GM19239 (cell line): ENCODE measurements around the gene TRPC4AP.

Source experiments
- DNase-seq: peaks from one replicate; pipeline ENCODE4 v3.0.0; 2011; ENCODE audit warnings: low spot score; ENCODE audit not compliant: insufficient read length
- FAIRE-seq: peaks from 2 replicates; lab custom pipeline; 2011; peaks lifted over from hg19 to GRCh38; lab: Jason Lieb, UNC

The TRPC4AP gene

GRCh38 chr20:34978092-34978744 is 114.4 kb downstream of the TRPC4AP start:
- FAIRE-seq (no peak), DNase-seq (no peak)

GRCh38 chr20:34977365-34978091 is 115.1 kb downstream of the TRPC4AP start:
- FAIRE-seq (no peak), DNase-seq (no peak)

DNA sequence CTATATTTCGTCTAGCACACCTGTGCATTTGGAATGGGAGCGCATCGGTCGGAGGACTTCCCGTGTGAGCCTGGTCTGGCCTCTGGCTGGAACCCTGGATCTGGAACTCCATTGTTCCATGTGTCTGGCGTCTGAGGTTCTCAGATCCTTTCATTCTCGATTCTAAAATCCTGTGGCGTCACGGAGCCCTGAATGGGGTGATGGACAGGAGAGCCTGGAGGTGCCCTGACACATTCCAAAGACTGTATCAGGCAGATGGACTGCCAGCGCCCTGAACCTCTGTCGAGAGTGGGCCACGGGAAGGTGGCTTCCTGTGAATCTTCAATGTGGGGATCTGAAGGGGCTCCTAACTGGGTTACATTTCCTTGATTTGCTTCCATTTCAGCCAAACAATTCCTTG is 116.3 kb downstream of the TRPC4AP start:
- DNase-seq: no peak
- FAIRE-seq: no peak

DNA sequence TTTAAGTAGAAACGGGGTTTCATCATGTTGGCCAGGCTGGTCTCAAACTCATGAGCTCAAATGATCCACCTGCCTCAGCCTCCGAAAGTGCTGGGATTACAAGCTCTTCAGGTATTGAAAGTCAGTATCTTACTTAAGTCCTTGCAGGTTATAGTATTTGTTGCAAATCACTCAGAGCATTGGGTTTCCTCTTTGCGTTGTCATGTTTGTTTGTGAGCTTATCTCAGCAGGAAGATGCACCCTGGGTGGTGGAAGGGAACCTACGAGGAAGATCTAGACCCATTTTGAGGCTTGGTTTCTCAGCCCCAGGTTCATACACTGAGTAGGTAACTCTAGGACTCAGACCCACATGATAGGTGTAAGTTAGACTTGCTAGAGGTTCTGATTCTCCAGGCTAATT is 118.4 kb downstream of the TRPC4AP start:
- FAIRE-seq (no peak), DNase-seq (no peak)

- no peak for DNase-seq
- no peak for FAIRE-seq
Observed at GRCh38 chr20:34971561-34972235, 120.9 kb downstream of the TRPC4AP start.

GRCh38 chr20:34970846-34971560 is 121.6 kb downstream of the TRPC4AP start:
- DNase-seq: no peak
- FAIRE-seq: no peak

DNA sequence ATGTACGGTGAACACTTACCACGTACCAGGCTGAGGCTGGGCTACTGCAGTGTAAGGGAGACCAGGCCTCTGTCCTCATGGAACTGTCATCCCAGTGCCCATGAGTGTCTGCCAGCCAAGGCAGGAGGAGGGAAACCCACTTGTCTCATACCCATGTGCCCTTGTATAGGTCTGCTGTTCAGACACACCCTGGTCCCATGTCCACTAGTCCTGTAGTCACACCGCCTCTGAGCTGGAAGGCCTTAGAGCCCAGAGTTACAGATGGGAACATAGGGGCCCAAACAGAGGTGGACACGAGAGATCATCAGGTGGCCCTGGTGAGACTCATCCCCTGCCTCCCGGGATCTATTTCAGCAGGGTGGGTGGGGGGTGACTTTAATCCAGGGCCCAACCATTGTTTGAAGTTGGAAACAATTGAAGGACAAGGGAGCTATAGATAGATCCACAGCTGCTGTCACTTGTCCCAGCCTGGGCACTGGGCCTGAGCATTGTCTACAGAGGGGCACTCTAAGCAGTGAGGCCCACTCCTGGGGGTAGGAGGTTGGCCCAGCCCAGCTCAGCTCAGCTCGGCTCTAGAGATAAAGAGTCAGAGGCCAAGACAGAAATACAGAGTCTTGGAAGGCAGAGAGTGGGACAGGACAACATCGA is 122.3 kb downstream of the TRPC4AP start:
- FAIRE-seq: no peak
- no peak for DNase-seq

- FAIRE-seq: no peak
Observed at GRCh38 chr20:34968042-34968775, 124.4 kb downstream of the TRPC4AP start.

DNA sequence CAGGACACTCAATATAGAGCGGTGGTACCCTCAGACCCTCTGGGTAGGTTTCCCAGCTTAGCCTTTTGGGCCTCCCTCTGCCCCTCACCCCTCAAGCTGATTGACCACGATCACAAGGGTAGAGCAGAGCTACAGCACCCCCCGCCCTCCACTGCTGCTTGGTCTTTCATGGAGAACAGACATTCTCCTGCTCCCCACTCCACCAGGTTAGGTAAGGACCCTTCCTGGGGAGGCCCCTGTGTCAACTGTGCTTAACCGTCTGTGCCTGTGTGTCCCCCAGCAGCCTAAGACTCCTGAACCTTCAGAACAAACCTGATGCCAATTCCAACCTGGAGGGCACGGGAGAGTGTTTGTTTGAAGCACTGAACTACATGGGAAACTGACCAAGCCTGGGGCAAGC is 125.2 kb downstream of the TRPC4AP start:
- DNase-seq: no peak
- no peak for FAIRE-seq

More at GRCh38 chr20:34968042-34968775, 124.4 kb downstream of the TRPC4AP start:
- no peak for DNase-seq

DNA sequence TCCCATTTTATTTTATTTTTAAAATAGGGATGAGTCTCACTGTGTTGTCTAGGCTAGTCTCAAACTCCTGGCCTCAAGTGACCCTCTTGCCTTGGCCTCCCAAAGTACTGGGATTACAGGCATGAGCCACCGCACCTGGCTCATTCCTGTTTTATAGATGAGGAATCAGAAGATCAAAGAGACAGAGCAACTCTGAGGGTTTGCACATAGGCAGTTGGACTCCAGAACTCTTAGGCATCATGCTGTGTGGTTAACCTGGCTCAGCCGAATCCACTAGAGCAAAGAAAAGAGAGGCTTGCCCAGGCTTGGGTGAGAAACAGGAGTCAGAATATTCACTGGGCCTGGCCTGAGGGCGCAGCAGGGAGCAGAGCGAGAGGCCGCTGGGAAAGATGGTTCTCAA is 127.6 kb downstream of the TRPC4AP start:
- FAIRE-seq: no peak
- DNase-seq: no peak

DNA sequence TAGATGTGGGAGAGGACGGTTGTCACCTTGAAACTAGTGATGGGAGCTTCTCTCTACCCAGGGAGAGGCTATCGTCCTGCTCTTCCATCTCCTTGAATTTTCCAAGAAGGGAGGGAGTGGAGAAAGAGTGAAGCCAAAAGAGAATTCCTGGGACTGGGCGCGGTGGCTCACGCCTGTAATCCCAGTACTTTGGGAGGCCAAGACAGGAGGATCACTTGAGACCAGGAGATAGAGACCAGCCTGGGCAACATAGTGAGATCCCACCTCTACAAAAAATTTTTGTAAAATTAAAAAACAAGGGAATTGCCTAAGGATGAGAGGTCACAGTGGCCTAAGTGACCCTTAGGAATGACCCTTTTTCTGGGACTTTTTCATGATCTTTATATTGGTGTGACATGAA is 128.1 kb downstream of the TRPC4AP start:
- FAIRE-seq (no peak), DNase-seq (no peak)

DNA sequence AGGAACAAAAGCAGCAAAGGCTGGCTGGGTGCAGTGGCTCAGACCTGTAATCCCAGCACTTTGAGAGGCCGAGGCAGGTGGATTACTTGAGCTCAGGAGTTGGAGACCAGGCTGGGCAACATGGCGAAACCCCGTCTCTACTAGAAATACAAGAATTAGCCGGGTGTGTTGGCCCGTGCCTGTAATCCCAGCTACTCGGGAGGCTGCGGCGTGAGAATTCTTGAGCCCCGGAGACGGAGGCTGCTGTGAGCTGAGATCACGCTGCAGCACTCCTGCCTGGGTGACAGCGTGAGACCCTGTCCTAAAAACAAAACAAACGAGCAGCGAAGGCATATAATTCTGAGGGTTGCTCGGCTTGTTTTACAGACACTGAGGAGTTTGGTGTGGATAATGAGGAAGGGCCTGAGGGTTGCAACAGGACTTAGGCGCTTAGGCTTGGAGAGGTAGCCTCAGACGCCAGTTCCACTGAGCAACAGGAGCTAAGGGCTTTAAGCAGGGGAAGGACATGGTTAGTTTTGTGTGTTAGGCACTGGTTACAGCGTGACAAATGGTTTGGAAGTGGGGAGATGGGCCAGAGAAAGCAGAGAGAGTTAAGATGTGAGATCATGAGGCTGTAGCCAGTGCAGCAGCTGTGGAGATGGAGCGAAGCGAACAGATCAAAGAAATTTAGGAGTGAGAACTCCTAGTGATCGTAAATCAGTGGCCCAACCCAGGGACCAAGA is 135.7 kb downstream of the TRPC4AP start:
- no peak for DNase-seq
- FAIRE-seq: no peak

DNA sequence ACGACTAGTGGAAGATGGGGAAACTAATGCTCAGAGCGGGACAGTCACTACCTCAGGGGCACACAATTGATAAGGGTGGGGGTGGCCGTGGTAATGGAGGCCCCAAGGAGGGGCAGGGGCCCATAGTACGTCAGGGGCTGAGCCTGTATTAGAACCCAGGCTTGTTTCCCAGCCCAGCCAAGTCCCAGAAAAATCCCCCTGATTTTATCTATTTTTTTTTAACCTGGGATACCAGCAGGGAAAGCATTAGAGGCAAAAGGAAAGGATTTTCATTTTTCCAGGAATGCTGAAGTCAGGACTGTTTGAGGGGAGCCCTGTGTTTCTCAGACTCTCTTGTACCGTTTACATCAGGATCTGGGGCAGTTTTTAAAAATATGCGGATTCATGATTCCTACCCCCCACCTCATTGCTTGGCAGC is 136.6 kb downstream of the TRPC4AP start:
- no peak for FAIRE-seq
- DNase-seq: no peak

DNA sequence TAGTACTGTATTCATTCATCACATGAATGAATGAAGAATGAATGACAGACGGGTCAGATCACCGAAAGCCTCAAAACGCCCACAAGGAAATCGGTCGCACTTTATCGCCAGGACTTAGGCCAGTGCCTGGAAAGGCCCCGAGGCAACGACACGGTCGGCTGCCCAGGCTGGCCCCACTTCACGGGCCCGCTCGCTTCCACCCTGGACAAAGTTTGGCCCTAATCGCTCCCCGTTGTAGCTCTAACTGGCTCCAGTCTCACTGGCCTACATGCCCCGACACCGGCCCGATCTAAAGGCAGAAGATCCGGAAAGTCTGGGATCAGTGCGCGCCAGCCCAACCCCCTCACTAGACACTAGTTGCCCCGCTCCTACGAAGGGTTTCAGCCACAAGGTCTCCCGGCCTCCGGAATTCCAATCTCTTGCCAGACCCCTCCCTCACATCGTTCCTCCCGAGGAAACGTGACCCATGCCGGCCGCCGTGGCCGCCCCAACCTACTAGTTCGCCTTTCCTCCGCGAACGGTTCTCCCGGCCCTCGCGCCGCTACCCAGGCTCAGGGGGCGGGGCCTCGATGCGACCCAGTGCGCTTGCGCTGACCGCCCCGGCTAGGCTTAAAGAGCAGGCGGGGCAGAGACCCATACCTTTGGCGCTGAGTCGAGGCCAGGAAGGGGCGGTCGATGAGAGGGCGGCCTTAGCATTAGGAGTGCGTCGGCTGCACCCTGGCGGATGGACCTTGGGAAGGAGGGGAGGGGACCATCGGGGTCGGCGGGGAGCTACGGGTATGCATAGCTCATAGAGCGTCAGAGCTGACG is 137.2 kb downstream of the TRPC4AP start, which contains the start of the genes GSS and MYH7B:
Gene GSS, minus strand, starts transcription at position 576 of the 810 bp plus-strand sequence. CDS start 3,954 bp downstream, outside the sequence.
Gene MYH7B, plus strand, starts transcription at position 638 of the 810 bp plus-strand sequence. CDS start 22,138 bp downstream, outside the sequence.
- DNase-seq (peak; percentile 91), FAIRE-seq (peak; percentile 84)

- no peak for DNase-seq
- no peak for FAIRE-seq
Observed at GRCh38 chr20:34954904-34955230, 137.7 kb downstream of the TRPC4AP start.

GRCh38 chr20:34953960-34954359 is 138.6 kb downstream of the TRPC4AP start:
- DNase-seq: no peak
- no peak for FAIRE-seq

GRCh38 chr20:34952671-34953070 is 139.9 kb downstream of the TRPC4AP start:
- no peak for FAIRE-seq
- DNase-seq: no peak
